Activated CD8-positive, alpha-beta T cell treated with anti-CD3 and anti-CD28 coated beads for 36 hours (primary cell): ENCODE measurements around the gene ROR2. TPM values are rescaled to one million over a fixed set of nuclear protein-coding genes. Genes with fewer than 3 reads are reported as not detected.

Source experiments
- ATAC-seq: fragments of 200-7000 bp; cut with Tn5 transposase; one replicate; pipeline ENCODE4 v1.10.0; 2021; ENCODE audit warnings: mild to moderate bottlenecking, moderate library complexity
- CTCF ChIA-PET: fragments of 350-600 bp; sonication (Branson Sonifier 250); formaldehyde crosslinking; loops from one replicate; lab custom pipeline; 2021; ENCODE audit warnings: antibody characterized with exemption; lab: Charles Lee
- POLR2A ChIA-PET: fragments of 350-600 bp; sonication (Branson Sonifier 250); formaldehyde crosslinking; loops from one replicate; lab custom pipeline; 2021; ENCODE audit warnings: antibody characterized with exemption; lab: Charles Lee
- DNase-seq: peaks from one replicate; pipeline ENCODE4 v3.0.0-alpha.2; 2020
- H3K27ac Mint-ChIP-seq: one replicate; pipeline ENCODE4 v1.8.0; 2021; ENCODE audit warnings: mild to moderate bottlenecking, mixed read lengths
- H3K27me3 Mint-ChIP-seq: one replicate; pipeline ENCODE4 v1.8.0; 2021; ENCODE audit warnings: mixed read lengths
- H3K36me3 Mint-ChIP-seq: one replicate; pipeline ENCODE4 v1.8.0; 2021; ENCODE audit warnings: low read depth, mixed read lengths
- H3K4me1 Mint-ChIP-seq: one replicate; pipeline ENCODE4 v1.8.0; 2021; ENCODE audit warnings: low read depth, mixed read lengths
- H3K4me3 Mint-ChIP-seq: one replicate; pipeline ENCODE4 v1.8.0; 2021; ENCODE audit warnings: mild to moderate bottlenecking, moderate library complexity, mixed read lengths
- H3K9me3 Mint-ChIP-seq: one replicate; pipeline ENCODE4 v1.8.0; 2021; ENCODE audit warnings: mixed read lengths
- intact Hi-C: fragments of 100-400 bp; cut with micrococcal nuclease; formaldehyde crosslinking; loops from one replicate; pipeline ENCODE4 v1.10.0; 2022
- total RNA-seq, 2 experiments: library from RNA; stranded (reverse); gene quantifications; one replicate each; pipeline ENCODE4 v1.2.3, GENCODE V29; 2021
- TF ChIP-seq, protein P1 (sequence below): fragments of 200-600 bp; IDR thresholded peaks from one replicate; pipeline ENCODE4 v1.8.0; 2022; ENCODE audit warnings: antibody characterized with exemption, mild to moderate bottlenecking

ROR2 gene
- total RNA-seq, 2 experiments from 2014 or later: not detected

DNA sequence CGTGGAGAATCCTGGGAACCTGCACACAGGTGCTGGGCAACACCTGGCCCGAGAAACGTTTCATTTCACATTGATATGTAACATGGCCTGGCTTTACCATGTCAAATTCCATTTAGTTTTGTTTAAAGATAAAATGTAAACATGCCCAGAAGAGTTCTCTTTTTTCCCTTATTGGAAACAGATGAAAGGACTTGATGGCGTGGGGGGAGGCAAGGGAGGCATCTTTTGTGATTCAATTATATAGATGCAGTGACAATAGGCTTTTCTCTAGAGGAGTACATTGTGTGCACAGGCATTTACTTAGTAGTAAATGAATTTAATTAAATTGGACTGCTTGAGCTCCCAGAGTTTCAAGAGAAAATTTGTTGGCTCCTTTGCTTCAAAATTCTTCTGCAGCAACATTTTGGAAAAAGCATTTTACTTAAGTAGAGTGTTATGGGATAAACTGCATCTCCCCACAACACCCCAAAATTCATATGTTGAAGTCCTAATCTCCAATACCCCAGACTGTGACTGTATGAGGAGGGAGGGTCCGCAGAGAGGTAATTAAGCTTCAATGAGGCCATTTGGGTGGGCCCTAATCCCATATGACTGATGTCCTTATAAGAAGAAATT is 272.1 kb downstream of the ROR2 start:
- Mint-ChIP-seq H3K4me1 (peaks cover 5% of the 10 kb centered on the region), H3K27me3 (peaks cover 20% of the 10 kb centered on the region), H3K27ac (no peak overlapping the region), H3K9me3 (no peaks in the 10 kb centered on the region), H3K4me3 (no peak overlapping the region), H3K36me3 (no peaks in the 10 kb centered on the region)
- TF ChIP-seq, protein P1, sequence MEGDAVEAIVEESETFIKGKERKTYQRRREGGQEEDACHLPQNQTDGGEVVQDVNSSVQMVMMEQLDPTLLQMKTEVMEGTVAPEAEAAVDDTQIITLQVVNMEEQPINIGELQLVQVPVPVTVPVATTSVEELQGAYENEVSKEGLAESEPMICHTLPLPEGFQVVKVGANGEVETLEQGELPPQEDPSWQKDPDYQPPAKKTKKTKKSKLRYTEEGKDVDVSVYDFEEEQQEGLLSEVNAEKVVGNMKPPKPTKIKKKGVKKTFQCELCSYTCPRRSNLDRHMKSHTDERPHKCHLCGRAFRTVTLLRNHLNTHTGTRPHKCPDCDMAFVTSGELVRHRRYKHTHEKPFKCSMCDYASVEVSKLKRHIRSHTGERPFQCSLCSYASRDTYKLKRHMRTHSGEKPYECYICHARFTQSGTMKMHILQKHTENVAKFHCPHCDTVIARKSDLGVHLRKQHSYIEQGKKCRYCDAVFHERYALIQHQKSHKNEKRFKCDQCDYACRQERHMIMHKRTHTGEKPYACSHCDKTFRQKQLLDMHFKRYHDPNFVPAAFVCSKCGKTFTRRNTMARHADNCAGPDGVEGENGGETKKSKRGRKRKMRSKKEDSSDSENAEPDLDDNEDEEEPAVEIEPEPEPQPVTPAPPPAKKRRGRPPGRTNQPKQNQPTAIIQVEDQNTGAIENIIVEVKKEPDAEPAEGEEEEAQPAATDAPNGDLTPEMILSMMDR: no peak
- ATAC-seq: no peak
- CTCF ChIA-PET: no interaction called here
- intact Hi-C loops: no loop called here
- DNase-seq: no peak
- POLR2A ChIA-PET: no interaction called here

DNA sequence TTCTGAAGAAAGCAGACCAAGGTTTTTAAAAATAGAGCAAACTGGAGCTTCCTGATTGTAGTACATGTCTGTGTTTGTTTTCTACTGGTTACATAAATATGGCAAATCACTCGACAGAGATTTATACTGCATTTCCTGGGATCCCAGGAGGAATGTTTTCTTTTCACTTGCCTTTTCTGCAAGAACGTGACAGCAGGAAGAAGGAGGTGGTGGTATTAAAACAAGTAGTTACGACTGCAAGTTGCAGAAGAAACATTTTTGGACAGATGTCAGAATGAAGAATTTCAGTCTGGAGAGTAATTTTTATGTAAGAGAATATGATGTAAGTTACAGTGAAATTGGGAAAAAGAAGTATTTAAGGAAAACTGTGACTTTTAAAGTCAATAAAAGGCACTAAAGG is 272.7 kb downstream of the ROR2 start:
- Mint-ChIP-seq H3K27ac (no peak overlapping the region), H3K27me3 (peaks cover 17% of the 10 kb centered on the region), H3K9me3 (no peaks in the 10 kb centered on the region), H3K36me3 (no peaks in the 10 kb centered on the region), H3K4me1 (peaks cover 5% of the 10 kb centered on the region), H3K4me3 (no peak overlapping the region)
- TF ChIP-seq, protein P1: no peak
- DNase-seq (no peak), ATAC-seq (no peak)
- intact Hi-C loops: no loop called here
- CTCF ChIA-PET: no interaction called here
- POLR2A ChIA-PET: no interaction called here

DNA sequence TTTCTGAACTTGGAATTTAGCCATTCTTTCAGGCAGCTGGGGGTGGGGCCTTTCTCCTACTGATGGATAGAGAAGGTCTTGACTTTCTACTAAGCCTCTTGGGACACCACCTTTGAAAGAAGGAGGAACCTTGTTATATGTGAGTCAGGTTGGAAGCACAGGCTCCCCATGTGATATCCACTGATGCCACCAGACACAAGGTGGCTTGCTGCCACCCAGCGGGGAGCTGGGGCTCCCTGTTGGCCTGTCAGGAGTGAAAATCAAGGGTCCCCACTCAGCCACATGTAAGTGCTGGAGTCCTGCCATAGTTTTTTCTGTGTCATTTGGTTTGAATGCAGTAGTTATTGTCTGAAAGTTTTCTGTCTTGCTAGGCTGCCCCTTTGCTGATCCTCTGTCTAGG is 274.0 kb downstream of the ROR2 start:
- DNase-seq: no peak
- TF ChIP-seq, protein P1: no peak
- Mint-ChIP-seq H3K36me3 (no peaks in the 10 kb centered on the region), H3K4me1 (no peaks in the 10 kb centered on the region), H3K27ac (no peak overlapping the region), H3K9me3 (peaks cover 3% of the 10 kb centered on the region), H3K27me3 (peaks cover 21% of the 10 kb centered on the region), H3K4me3 (no peak overlapping the region)
- ChIA-PET POLR2A (no interaction called here), CTCF (no interaction called here)
- ATAC-seq: no peak
- intact Hi-C loops: no loop called here

DNA sequence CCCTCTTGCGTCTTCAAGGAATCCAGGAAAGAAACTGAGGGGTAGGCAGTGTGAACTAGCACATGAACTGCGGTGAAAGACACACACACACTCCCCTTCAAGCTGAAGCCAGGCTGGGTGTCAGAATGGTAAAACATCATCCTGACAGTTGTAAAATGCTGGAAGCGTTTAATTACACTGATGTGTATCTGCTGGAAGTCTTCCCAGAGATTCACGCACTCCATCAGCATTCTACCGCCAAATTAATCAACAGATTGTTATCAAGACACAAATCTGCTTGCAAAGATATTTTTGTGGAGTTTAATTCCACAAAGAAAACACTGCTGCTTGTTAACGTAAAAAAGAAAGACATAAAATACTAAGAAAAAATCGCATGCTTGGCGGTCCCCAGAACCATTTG is 285.4 kb downstream of the ROR2 start:
- peaks cover 4% of the 10 kb centered on the region for H3K27me3 Mint-ChIP-seq
- no peak for DNase-seq
- H3K36me3 Mint-ChIP-seq: no peaks in the 10 kb centered on the region
- no peaks in the 10 kb centered on the region for H3K9me3 Mint-ChIP-seq
- H3K4me1 Mint-ChIP-seq: no peaks in the 10 kb centered on the region
- intact Hi-C loops: no loop called here
- CTCF ChIA-PET: no interaction called here
- TF ChIP-seq, protein P1: no peak
- no peak overlapping the region for H3K27ac Mint-ChIP-seq
- no peak for ATAC-seq
- H3K4me3 Mint-ChIP-seq: no peak overlapping the region
- POLR2A ChIA-PET: no interaction called here

DNA sequence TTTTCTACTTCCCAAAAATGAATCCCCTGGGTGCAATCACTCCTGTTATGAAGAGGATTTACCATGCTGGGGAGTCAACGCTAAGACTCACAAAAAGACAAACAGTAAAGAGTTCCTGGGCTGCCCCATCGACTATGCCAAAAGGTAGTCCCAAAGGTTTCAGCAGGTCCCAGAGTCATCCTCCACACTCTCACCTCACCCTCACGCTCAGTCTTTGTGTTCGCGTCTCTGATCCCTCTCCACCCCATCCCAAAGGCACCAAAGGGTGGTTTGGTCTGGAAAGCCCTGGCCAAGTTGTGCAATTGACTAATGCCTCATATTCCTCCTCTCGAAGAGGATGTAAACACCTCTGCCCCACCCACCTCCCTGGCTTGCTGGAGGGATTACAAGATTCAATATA is 286.2 kb downstream of the ROR2 start:
- Mint-ChIP-seq H3K27ac (no peak overlapping the region), H3K36me3 (no peaks in the 10 kb centered on the region), H3K4me1 (no peaks in the 10 kb centered on the region), H3K27me3 (peaks cover 2% of the 10 kb centered on the region), H3K9me3 (no peaks in the 10 kb centered on the region), H3K4me3 (no peak overlapping the region)
- TF ChIP-seq, protein P1: no peak
- intact Hi-C loops: no loop called here
- ChIA-PET POLR2A (no interaction called here), CTCF (no interaction called here)
- no peak for DNase-seq
- no peak for ATAC-seq
